HepG2 (cell line): ENCODE results near the gene ZDHHC24.

Experiments
- ATF1 ChIP-seq: IDR thresholded peaks from 2 replicates; pipeline ENCODE4 v1.6.1; 2016; ENCODE audit warnings: mild to moderate bottlenecking, control low read depth
- CTCF ChIP-seq: sonication (generic); formaldehyde crosslinking; IDR thresholded peaks from 2 replicates; pipeline ENCODE4 v1.5.0; 2020; ENCODE audit warnings: mild to moderate bottlenecking, missing genetic modification reagents, moderate library complexity
- DNMT1 ChIP-seq: sonication (generic); formaldehyde crosslinking; IDR thresholded peaks from 2 replicates; pipeline ENCODE4 v1.5.1; 2020; ENCODE audit warnings: mild to moderate bottlenecking, missing genetic modification reagents
- FLYWCH1 ChIP-seq: sonication (generic); formaldehyde crosslinking; IDR thresholded peaks from 2 replicates; pipeline ENCODE4 v1.8.1; 2023; ENCODE audit warnings: mild to moderate bottlenecking, missing genetic modification reagents
- FOSL1 ChIP-seq: sonication (generic); formaldehyde crosslinking; IDR thresholded peaks from 2 replicates; pipeline ENCODE4 v1.9.0; 2021; ENCODE audit warnings: missing genetic modification reagents, borderline replicate concordance
- GLI4 ChIP-seq: sonication (generic); formaldehyde crosslinking; IDR thresholded peaks from 2 replicates; pipeline ENCODE4 v1.5.1; 2020; ENCODE audit warnings: missing genetic modification reagents, mild to moderate bottlenecking, moderate library complexity, borderline replicate concordance
- PHF8 ChIP-seq: sonication (generic); formaldehyde crosslinking; IDR thresholded peaks from 2 replicates; pipeline ENCODE4 v1.5.0; 2020; ENCODE audit warnings: missing genetic modification reagents
- POLR2A ChIP-seq, 2 experiments: IDR thresholded peaks; 2 replicates each; pipeline ENCODE4 v1.6.1; 2011; ENCODE audit warnings: low read depth in 2 of 2, low read length in 2 of 2, mild to moderate bottlenecking in 1 of 2, moderate library complexity in 1 of 2; ENCODE audit not compliant: insufficient read depth in 1 of 2
- RFX5 ChIP-seq: IDR thresholded peaks from 2 replicates; pipeline ENCODE4 v1.6.1; 2011; ENCODE audit warnings: low read depth, low read length, improper control_type of control experiment
- ZBTB7A ChIP-seq: sonication (generic); formaldehyde crosslinking; IDR thresholded peaks from 2 replicates; pipeline ENCODE4 v1.8.0; 2022; ENCODE audit warnings: mild to moderate bottlenecking, missing genetic modification reagents
- ZNF432 ChIP-seq: sonication (generic); formaldehyde crosslinking; IDR thresholded peaks from 2 replicates; pipeline ENCODE4 v1.5.0; 2020; ENCODE audit warnings: missing genetic modification reagents, mild to moderate bottlenecking, borderline replicate concordance
- ZNF792 ChIP-seq: IDR thresholded peaks from 2 replicates; pipeline ENCODE4 v1.6.1; 2016

- TF ChIP-seq CTCF (CRISPR knock-in tag) = no peak
- no peak for TF ChIP-seq DNMT1
- TF ChIP-seq PHF8 (CRISPR knock-in tag) = no peak
- TF ChIP-seq RFX5 = no peak
- no peak for TF ChIP-seq ZNF432 (CRISPR knock-in tag)
- no peak for TF ChIP-seq FLYWCH1 (CRISPR knock-in tag)
- no peak for TF ChIP-seq GLI4 (CRISPR knock-in tag)
- TF ChIP-seq ATF1 (CRISPR knock-in tag) = no peak
- TF ChIP-seq POLR2A (IDR thresholded peaks at IDR 0.05; ENCODE audit: insufficient read depth in 1 of 2, low read depth in 2 of 2, low read length in 2 of 2) = no peak
- TF ChIP-seq FOSL1 (CRISPR knock-in tag) = no peak
- TF ChIP-seq ZNF792 (CRISPR knock-in tag) = no peak
- no peak for TF ChIP-seq ZBTB7A (CRISPR knock-in tag)
Observed at GRCh38 chr11:66498506-66498905, 47.3 kb downstream of the ZDHHC24 start.
